ENCODE measurements around the gene CLRN1. TPM values are rescaled to one million over a fixed set of nuclear protein-coding genes. Genes with fewer than 3 reads are reported as not detected.
A peak's percentile ranks its signal among the peaks of the same experiment; 100 is the strongest.

The CLRN1 gene
- polyA plus RNA-seq, 1 donor from 2014 or later, result 0.27 TPM

DNA sequence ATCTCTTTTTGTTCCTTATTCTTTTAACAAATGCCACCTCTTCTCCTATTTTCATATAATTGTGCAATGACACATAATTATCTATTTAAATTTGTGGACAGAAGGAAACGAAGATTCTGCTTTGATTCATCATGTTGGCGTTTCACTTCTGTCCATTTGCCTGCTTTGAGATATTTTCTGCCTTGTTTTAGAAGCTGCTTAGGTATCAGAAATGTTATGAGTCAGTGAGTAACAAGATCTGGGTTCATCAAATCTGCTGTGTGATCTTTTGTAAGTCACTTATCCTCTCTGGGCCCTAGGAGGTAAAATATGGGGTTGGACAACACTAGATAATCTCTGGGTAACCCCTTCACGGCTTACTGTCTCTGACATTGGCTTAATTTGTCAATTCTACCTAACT is 60.0 kb downstream of the CLRN1 start:
- Histone ChIP-seq H4K20me1 (ENCODE audit: insufficient read depth) (no peaks in the 10 kb centered on the region), H3K9me2 (ENCODE audit: insufficient read depth, low read length) (no peaks in the 10 kb centered on the region), H3K36me3 (ENCODE audit: insufficient read depth, low read length) (no peaks in the 10 kb centered on the region), H3K4me2 (ENCODE audit: low read length) (no peak overlapping the region), H2AFZ (ENCODE audit: low read depth, low read length) (no peak overlapping the region), H3K9me3 (ENCODE audit: low read length) (no peaks in the 10 kb centered on the region), H3K27me3 (ENCODE audit: insufficient read depth, low read depth, low read length) (no peaks in the 10 kb centered on the region), H3K4me3 (ENCODE audit: low read length) (no peak overlapping the region), H3K9ac (ENCODE audit: low read length) (no peak overlapping the region), H3K79me2 (replicated peaks; ENCODE audit: insufficient read depth, low read length) (no peaks in the 10 kb centered on the region), H3F3A (ENCODE audit: insufficient read depth, low read length, poor library complexity, severe bottlenecking) (no peaks in the 10 kb centered on the region), H3K27ac (ENCODE audit: low read length) (peak overlapping the region; percentile 57)
- TF ChIP-seq MXI1 (conservative IDR thresholded peaks at IDR 0.05; ENCODE audit: poor library complexity, severe bottlenecking) (no peak), EP300 (conservative IDR thresholded peaks at IDR 0.05; ENCODE audit: poor library complexity, severe bottlenecking) (no peak), RAD21 (conservative IDR thresholded peaks at IDR 0.05) (no peak), POLR2AphosphoS5 (IDR thresholded peaks at IDR 0.05) (no peak), SMC3 (conservative IDR thresholded peaks at IDR 0.05; ENCODE audit: poor library complexity) (no peak), TAF1 (IDR thresholded peaks at IDR 0.05; ENCODE audit: low read depth) (no peak), EZH2 (IDR thresholded peaks at IDR 0.05; ENCODE audit: borderline replicate concordance, insufficient read depth, low read length, poor library complexity, severe bottlenecking) (no peak)
- TF ChIP-seq, protein P1, sequence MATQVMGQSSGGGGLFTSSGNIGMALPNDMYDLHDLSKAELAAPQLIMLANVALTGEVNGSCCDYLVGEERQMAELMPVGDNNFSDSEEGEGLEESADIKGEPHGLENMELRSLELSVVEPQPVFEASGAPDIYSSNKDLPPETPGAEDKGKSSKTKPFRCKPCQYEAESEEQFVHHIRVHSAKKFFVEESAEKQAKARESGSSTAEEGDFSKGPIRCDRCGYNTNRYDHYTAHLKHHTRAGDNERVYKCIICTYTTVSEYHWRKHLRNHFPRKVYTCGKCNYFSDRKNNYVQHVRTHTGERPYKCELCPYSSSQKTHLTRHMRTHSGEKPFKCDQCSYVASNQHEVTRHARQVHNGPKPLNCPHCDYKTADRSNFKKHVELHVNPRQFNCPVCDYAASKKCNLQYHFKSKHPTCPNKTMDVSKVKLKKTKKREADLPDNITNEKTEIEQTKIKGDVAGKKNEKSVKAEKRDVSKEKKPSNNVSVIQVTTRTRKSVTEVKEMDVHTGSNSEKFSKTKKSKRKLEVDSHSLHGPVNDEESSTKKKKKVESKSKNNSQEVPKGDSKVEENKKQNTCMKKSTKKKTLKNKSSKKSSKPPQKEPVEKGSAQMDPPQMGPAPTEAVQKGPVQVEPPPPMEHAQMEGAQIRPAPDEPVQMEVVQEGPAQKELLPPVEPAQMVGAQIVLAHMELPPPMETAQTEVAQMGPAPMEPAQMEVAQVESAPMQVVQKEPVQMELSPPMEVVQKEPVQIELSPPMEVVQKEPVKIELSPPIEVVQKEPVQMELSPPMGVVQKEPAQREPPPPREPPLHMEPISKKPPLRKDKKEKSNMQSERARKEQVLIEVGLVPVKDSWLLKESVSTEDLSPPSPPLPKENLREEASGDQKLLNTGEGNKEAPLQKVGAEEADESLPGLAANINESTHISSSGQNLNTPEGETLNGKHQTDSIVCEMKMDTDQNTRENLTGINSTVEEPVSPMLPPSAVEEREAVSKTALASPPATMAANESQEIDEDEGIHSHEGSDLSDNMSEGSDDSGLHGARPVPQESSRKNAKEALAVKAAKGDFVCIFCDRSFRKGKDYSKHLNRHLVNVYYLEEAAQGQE (IDR thresholded peaks at IDR 0.05; ENCODE audit: borderline replicate concordance), result no peak
- TF ChIP-seq, protein P2, sequence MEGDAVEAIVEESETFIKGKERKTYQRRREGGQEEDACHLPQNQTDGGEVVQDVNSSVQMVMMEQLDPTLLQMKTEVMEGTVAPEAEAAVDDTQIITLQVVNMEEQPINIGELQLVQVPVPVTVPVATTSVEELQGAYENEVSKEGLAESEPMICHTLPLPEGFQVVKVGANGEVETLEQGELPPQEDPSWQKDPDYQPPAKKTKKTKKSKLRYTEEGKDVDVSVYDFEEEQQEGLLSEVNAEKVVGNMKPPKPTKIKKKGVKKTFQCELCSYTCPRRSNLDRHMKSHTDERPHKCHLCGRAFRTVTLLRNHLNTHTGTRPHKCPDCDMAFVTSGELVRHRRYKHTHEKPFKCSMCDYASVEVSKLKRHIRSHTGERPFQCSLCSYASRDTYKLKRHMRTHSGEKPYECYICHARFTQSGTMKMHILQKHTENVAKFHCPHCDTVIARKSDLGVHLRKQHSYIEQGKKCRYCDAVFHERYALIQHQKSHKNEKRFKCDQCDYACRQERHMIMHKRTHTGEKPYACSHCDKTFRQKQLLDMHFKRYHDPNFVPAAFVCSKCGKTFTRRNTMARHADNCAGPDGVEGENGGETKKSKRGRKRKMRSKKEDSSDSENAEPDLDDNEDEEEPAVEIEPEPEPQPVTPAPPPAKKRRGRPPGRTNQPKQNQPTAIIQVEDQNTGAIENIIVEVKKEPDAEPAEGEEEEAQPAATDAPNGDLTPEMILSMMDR (IDR thresholded peaks at IDR 0.05; ENCODE audit: poor library complexity, severe bottlenecking), result no peak

DNA sequence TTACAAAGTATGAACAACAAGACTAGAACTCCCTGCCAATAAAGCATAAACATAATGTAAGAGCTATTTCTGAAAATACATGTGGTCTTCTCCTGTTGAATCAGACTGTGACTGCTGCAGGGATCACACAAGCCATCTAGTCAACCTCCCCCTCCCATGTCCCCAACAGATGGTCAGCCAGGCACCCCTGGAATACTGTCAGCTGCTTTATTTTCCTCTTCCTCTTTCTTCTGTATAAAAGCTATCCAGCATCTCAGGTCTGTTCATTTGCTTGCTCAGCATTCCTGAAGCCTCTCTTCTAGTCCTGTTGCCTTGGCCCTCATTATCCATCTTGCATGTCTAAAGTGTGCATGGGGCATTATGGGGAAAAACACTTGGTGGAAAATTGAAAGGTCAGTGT is 60.8 kb downstream of the CLRN1 start:
- Histone ChIP-seq H4K20me1 (ENCODE audit: insufficient read depth) (no peaks in the 10 kb centered on the region), H3K9me2 (ENCODE audit: insufficient read depth, low read length) (no peaks in the 10 kb centered on the region), H2AFZ (ENCODE audit: low read depth, low read length) (no peak overlapping the region), H3K27ac (ENCODE audit: low read length) (no peak overlapping the region), H3K27me3 (ENCODE audit: insufficient read depth, low read depth, low read length) (no peaks in the 10 kb centered on the region), H3K36me3 (ENCODE audit: insufficient read depth, low read length) (no peaks in the 10 kb centered on the region), H3F3A (ENCODE audit: insufficient read depth, low read length, poor library complexity, severe bottlenecking) (no peaks in the 10 kb centered on the region), H3K79me2 (replicated peaks; ENCODE audit: insufficient read depth, low read length) (no peaks in the 10 kb centered on the region), H3K9me3 (ENCODE audit: low read length) (no peaks in the 10 kb centered on the region), H3K9ac (ENCODE audit: low read length) (no peak overlapping the region), H3K4me3 (ENCODE audit: low read length) (no peak overlapping the region), H3K4me2 (ENCODE audit: low read length) (no peak overlapping the region)
- TF ChIP-seq, protein P1 (IDR thresholded peaks at IDR 0.05; ENCODE audit: borderline replicate concordance), result no peak
- no peak for TF ChIP-seq MXI1 (conservative IDR thresholded peaks at IDR 0.05; ENCODE audit: poor library complexity, severe bottlenecking)
- no peak for TF ChIP-seq EZH2 (IDR thresholded peaks at IDR 0.05; ENCODE audit: borderline replicate concordance, insufficient read depth, low read length, poor library complexity, severe bottlenecking)
- TF ChIP-seq RAD21 (conservative IDR thresholded peaks at IDR 0.05), result no peak
- TF ChIP-seq TAF1 (IDR thresholded peaks at IDR 0.05; ENCODE audit: low read depth), result no peak
- no peak for TF ChIP-seq EP300 (conservative IDR thresholded peaks at IDR 0.05; ENCODE audit: poor library complexity, severe bottlenecking)
- no peak for TF ChIP-seq SMC3 (conservative IDR thresholded peaks at IDR 0.05; ENCODE audit: poor library complexity)
- TF ChIP-seq POLR2AphosphoS5 (IDR thresholded peaks at IDR 0.05), result no peak
- TF ChIP-seq, protein P2 (IDR thresholded peaks at IDR 0.05; ENCODE audit: poor library complexity, severe bottlenecking), result no peak

Data from neural cell (in vitro differentiated cells).